Stimulated activated CD4-positive, alpha-beta T cell treated with anti-CD3 and anti-CD28 coated beads, TNF-alpha, amount 100 ng/mL, for 24 hours (primary cell): ENCODE measurements around the gene LETM1.
"Not testable (repeated sequence)": the region's sequence is repeated elsewhere in the genome, so short reads cannot be mapped to it uniquely, and the experiment has no call there.

ENCODE experiments used
- DNase-seq, 3 experiments: peaks; one replicate each; pipeline ENCODE4 v3.0.0-alpha.2; 2020; ENCODE audit warnings: low read depth in 3 of 3

The LETM1 gene

DNA sequence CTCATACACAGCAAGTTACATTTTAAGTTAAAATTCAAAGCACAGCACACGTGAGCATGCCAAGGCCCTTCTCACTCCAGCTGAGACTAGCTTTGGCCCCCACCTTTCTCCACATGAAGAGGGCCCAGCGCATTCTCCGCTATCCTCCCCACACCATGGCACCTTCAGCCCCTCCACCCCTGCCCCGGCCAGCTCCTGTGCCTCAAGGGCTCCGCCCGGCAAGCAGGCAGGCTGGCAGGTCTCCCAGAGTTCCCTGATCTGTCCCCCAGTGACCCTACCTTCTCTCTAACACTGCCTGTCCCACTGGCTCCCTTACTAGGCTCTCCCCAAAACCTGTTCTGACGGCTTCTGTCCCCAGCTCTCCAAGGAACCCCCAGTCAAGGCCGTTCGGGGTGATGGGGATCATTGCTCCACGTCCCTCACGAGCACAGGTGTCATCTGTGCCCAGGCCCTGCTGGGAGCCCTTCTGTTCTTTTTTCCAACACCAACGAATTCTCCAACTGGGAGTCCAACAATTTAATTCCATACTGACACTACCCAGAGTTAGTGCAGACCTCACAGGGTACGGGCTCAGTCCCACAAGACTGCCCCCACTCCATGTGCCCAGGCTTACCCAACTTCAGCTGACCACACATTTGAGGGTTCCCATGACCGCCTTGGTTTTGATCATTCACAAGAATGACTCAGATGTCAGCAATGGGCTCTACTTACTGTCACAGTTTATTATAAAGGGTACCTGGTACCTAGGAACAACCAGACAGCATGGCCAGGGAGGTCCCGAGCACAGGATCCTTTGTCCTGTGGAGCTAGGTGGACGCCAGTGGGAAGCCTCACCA, 4.2 kb downstream of the LETM1 start:
- no peak for DNase-seq

DNA sequence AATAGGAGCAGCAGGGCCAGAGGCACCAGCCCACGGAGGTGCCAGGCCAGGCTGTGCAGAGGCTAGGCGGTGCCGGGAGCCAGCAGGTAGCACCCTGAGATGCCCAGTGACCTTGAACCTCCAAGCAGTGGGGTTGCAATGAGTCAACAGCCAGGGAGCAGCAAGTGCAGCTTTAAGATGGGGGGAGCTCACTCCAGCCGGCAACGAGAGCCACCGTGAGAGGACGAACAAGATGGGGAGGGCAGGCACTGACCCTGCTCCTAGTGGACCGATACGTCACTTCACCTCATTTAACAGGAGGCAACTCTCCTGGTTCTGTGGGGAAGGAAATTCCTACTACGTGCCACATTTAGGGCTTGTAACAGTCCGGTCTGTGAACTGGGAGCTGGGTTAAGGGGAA, 4.8 kb downstream of the LETM1 start:
- DNase-seq: no peak

DNA sequence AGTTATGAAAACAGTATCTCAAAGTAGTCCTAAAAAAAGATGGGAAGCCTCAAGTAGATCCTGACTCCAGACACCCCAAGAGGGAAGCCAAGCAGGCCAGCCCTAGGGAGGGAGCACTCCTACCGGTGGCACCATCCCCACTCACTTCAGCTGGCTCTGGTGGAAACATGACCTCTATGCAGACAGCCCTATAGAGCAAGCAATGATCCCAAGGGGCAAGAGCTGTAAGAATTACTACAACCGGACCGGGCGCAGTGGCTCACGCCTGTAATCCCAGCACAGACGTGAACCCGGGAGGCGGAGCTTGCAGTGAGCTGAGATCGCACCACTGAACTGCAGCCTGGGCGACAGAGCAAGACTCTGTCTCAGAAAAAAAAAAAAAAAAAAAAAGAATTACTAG, 5.7 kb downstream of the LETM1 start:
- DNase-seq: no peak

DNA sequence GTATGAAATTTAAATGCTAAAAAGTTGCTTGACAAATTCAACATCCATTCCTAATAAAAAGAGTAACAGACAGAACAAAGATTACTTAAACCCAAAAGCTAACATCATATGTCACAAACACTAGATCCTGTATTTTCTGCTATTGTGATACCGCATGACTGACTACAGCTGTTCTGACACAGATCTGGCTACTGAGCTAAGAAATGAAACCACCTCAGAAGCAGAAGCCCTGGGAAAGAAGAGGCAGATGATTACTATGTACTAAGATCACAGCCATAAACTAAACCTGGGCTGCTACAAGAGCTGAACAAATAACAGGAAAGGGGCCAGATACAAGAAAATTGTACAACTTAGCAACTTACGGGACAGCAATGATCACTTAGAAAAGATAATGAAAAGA, 9.4 kb downstream of the LETM1 start:
- DNase-seq: no peak

DNA sequence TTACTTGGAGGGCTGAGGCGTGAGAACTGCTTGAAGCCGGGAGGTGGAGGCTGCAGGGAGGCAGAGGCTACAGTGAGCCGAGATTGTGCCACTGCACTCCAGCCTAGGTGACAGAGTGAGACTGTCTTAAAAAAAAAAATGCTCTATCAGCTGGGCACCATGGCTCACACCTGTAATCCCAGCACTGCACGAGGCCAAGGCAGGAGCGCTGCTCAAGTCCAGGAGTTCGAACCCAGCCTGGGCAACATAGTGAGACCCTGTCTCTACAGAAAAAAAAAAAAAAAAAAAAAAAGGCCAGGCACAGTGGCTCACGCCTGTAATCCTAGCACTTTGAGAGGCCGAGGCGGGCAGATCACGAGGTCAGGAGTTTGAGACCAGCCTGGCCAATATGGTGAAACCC, 11.3 kb downstream of the LETM1 start:
- DNase-seq: not testable (repeated sequence)

DNA sequence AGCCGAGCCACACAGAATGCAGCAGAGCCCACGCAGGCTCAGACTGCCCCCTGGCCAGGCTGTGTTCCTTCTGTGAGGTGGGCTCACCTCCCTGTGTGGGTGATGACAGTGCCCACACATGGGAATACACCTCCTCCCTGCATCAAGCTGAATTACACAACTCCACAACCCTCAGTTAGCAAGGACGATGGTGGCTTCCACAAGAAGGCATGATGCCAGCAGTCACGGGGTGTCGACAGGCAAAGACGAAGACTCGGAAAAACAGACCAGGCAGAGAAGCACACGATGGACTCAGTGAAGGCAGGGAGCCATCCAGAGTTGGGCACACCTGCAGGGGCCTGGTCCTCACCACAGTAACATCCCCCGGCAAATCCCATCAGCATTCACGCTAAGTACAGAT, 12.1 kb downstream of the LETM1 start:
- DNase-seq: no peak

DNA sequence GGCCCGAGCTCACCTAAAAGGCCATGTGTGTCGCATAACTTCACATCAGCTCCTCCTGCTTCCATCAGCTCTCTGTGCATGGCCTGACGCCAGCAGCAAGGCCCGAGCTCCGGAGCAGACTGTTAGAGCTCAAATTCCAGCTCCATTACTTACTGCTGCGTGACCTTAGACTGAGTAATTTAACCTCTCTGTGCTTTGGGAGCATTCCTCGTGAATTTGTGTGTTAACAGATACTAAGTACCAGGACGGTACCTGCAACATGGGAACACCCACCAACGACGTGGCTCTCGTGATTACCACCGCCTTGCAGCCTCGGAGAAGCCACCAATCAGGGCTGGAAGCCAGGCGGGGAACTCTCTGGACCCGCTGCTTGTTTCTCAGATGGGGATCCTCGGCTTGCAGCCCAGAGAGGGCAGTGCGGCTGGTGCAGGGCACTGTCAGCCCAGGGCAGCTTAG, 12.9 kb downstream of the LETM1 start:
- DNase-seq: no peak

DNA sequence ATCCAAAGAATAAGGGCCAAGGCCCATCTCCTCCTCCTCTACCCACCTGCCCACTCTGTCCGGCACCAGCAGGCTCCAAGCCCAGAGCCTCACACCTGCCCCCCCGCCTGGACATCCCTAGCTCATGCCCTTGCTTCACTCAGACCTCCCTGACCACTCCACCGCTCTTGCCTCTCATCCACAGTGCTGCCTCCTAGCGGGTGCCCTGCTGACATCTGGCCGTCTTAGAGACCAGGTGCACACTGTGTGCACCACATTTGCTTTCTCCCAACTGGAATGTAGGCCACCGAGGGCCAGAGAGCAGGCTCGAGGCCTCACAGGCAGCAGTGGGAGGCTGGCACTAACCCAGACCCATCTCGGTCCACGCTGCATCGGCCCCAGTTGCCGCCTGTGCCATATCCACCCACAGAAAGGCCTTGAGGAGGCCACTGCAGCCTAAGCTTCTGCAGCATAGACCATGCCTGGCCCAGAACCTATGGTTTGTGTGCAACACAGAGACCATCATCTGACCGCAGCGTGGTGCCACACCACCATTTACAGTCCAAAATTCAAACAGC, 13.5 kb downstream of the LETM1 start:
- no peak for DNase-seq

DNA sequence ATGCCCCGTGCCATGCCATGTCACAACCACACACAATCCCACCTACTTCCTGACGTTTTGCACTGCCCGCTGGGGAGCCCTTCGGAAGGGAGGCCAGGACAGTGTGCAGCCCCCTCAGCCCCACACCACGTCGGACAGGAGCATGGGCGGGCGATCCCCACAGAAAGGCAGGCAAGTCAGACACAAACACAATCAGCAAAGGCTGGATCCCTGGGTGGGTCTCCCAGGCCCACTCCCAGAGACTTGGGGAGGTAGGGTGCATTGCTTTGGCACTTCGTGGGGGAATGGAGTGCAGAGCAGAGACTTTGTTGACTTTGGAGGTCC, 14.1 kb downstream of the LETM1 start:
- no peak for DNase-seq

DNA sequence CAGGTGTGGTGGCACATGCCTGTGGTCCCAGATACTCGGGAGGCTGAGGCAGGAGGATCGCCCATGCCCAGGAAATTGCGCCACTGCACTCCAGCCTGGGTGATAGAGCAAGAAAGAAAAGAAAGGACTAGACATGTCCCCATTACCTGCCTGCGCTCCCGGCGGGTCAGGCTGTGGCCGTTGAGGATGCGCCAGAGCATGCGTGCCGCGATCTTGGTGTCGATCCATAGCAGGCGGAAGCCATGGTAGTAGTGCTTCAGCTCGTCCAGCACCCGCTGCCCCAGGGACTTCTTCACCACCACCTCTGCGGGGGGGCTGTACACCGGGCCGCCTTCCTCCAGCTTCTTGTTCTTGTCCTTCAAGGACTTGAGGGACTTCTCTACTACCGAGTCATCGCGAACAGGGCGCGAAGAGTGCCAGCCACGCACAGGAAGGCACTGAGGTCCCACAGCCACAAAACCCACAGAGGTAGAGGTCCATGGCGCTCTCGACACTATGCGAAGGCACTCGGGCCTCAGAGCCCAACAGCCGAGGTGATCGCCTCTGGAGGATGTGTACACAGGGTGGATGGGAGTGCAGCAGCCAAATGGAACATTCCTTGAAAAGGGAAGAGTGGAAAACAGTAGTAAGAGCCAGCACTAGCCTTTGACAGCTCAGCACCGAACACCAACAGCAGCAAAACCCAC, 14.6 kb downstream of the LETM1 start:
- DNase-seq: no peak

DNA sequence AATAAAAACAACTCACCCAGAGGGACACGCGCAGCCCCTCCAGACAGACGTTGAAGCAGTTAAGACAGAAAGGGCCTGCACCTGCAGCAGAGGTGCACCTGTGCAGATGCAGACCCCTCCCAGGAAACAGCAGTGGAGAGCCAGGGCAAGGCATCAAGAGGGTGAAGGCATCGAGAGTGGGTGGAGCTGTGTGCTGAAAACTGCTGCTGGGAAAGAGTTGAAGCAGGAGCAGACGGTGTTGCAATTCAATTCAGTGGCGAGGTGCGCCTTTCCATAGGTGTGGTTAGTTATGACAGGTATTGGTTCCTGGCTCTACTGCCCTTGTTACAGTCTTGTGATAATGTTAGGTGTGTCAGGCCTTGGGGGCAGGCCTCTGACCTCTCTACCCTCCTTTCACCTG, 16.7 kb downstream of the LETM1 start:
- no peak for DNase-seq

DNA sequence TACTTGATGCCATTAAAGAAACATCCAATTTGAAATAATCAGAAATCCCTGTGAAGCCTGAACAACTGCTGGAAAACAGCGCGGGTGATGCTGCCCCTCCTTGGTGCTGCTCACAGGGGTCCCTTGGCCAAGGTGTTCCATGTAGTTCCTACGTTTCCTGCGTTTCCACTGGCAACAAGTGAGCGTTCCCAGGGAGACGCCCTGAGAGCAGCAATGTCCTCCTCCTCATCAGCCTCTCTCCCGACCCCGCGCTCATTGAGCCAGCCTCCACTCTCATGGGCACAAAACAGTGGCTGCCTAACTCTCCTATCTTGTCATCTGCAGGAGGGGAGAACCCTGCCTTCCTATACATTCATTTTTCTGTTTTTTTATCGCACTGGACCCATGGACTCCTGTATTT, 18.9 kb downstream of the LETM1 start:
- DNase-seq: no peak

DNA sequence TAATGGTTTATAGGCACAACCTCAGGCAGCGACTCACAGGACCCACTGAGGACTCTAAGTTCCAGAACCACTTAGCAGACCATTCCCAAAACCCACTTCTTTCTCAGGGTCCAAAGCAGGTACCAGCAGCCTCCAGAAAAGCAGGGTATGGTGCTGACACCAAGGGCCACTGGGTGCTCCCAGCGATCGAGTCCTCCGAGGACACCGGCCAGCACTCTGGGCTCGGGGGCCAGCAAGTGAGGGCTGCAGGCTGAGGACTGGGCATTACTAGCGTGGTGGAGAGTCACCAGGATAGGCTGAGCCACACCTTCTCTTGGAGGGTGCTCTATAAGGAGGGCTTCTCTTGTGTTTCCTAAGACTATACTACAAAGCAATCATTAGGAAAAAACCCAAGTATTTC, 19.3 kb downstream of the LETM1 start:
- DNase-seq: no peak

DNA sequence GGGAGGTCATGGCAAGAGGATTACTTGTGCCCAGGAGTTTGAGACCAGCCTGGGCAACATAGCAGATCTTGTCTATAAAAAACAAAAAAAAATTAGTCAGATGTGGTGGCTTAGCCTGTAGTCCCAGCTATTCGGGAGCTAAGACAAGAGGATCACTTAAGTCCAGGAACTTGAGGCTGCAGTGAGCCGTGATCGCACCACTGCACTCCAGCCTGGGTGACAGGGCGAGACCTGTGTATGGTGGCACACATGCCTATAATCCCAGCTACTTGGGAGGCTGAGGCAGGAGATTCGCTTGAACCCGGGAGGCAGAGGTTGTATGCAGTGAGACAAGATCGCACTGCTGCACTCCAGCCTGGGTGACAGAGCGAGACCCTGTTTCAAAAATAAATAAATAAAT, 20.1 kb downstream of the LETM1 start:
- DNase-seq: not testable (repeated sequence)

DNA sequence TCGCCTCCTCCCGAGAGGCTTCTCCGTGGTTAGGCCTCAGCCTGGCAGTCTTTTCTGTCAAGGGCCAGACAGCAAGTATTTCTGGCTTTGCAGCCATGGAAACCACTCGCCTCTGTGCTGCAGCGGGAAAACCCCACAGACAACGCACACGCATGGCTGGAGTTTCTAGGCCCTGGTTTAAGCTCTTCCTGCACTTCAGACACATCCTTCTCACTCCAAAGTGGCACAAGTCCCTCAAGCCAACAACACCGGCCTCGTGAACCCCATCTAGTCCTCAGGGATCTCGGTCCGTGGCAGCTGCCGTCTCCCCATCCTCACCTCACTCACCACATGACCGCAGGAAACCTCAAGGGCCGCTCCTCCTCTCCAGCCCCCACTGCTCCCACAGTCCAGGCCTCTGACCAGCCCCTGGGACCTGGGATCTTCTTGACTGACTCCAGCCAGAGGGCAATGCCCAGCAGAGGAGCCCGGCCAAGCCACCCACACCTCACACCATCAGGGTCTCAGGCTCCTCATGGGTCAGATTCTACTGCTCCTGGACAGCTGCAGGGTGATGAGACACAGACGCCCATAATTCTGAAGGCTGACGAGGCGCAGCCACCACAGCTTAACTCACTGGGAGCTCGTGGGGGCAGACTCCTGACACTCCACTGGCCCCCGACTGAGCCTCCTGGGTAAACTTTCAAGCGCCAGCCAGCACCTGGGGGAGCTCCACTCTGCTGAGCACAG, 21.7 kb downstream of the LETM1 start:
- DNase-seq: no peak

DNA sequence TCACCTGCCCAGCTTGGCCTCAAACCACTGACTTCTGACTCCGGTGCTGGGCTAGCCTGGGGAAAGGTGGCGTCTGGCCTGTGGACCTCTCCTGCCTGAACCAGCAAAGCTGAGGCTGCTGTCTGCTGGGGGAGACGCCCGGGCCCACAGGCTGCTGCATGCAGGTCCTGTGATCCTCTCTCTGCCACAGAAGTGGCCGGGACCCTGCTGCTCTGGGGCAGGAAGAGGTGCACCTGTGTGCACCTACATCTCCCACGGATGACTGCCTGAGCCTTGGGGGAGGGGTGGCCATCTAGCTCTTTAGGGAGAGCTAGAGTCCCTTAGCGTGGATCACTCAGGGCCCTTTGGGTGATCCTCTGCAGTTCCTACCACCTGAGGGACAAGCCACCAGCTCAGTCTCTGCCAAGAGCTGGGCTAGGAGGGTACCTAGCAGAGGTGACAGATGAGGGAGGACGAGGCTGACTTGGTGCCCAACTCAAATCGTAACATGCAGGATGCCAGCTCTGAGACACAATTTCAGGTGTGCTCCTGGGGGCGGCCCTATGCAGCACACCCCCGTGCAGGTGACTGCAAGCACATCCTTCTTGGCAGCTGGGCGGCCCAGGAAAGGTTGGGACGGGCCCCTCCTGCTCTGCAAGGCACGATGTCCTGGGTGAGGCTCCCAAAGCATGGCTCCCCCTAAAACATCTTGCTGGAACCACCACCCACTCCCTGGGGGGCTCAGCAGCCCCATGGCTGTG, 22.5 kb downstream of the LETM1 start:
- no peak for DNase-seq

DNA sequence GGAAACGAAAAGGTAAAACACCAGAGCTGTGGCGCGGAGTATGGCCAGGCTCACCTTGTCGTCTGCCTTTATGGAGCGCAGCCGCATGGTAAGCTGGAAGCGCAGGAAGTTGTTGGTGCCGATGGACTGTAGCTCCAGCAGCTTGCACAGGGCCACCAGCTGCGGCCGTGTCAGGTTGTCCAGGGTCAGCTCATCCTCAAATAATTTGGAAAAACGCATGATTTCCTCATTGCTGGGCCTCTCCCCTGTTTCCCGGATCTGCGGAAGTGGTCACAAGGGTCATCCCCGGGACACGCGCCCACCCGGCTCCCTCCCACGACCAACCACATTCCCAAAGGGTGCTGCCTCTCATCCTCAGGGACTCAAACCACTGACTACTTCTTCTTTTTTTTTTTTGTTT, 23.3 kb downstream of the LETM1 start:
- no peak for DNase-seq

DNA sequence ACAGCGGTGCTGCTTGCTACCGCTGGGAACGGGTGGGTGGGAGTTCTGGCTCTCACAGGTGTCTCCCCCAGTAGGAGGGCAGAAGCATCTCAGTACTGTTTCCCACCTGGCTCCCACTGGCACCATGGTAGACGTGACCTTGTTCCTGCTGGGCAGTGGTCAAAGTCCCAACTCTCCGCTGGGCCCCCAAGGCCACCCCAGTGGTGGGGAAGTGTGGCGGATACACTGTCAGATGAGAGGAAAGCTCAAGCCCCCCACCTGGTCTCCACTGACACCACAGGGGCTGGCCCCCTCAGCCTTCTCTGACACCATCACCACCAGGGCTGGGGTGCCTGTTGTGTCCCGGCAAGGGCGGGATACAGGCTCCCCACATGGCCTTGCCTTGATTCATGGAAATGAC, 24.6 kb downstream of the LETM1 start:
- DNase-seq: no peak

DNA sequence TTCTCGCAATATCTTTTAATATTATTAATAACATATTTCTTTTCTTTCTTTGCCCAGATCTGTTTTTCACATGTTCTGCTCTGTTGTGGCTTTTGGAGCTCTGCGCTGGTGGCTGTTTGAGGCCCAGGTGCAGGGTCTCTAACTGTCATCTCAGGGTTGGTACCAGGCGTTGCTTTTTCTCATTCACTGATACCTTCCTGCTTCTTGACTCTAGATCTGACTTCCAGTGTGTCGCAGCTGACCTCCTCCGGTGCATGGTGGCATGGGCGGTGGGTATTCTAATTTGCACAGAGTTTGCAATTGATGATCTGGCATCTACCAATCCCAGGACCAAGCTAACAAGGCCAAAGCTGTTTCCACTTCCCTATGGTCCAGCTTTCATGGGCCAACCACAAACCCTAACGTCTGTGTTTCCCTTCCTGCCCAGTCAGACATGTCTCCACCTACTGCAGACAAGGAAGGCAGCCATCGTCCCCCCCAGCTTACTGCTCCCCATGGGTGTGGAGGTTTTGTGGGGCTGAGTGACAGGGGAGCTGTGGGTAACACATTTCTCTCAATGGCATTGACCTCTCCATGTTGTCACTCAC, 25.2 kb downstream of the LETM1 start:
- no peak for DNase-seq

DNA sequence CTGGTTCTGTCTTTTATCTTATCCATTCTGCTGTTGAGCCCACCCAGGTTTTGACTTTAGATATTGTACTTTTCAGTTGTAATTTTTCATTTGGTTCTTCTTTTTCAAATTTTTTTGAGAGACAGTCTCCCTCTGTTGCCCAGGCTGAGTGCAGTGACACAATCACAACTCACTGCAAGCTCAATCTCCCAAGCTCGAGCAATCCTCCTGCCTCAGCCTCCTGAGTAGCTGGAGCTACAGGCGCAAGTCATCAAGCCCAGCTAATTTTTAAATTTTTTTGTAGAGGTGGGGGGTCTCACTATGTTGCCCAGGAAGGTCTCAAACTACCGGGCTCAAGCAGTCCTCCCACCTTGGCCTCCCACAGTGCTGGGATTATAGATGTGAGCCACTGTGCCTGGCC, 25.7 kb downstream of the LETM1 start:
- no peak for DNase-seq

DNA sequence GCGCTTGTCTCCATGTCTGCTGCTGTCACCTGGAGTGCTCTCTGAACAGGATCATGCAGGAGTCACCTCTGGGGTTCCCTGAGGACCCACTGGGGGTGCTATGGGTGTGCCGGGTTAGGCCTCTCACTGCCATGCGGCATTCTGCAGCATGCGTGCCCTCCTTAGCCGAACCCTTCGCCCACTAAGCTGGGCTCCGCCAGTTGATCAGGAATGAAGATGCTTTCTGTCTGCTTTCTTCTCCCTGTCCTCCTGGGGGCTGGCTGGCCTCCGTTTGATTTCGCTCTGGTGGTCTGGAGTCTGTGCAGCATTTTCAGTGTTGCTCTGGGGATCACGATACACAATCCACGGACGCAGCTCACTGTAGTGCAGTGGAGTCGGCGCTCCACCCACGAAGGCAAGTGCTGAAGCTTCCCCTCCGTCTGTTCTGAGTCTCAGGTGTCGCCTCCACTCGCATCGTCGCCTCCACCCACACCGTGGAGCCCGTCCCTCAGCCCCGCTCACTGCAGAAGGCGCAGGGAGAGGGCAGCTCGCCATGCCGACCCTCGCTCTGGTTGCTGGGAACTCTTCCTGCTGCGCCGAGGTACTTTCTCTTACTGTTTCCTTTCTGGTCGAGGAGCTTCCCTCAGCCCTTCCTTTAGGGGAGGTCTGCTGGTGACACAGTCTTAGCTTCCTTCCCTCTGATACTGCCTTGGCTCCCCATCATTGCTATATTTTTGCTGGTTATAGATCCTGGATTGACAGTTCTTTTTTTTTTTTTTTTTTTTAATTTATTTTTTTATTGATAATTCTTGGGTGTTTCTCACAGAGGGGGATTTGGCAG, 29.2 kb downstream of the LETM1 start:
- no peak for DNase-seq
